ENCODE results near the gene KRTAP1-4. TPM values are rescaled to one million over a fixed set of nuclear protein-coding genes. Genes with fewer than 3 reads are reported as not detected.
"Not testable (repeated sequence)": the region's sequence is repeated elsewhere in the genome, so short reads cannot be mapped to it uniquely, and the experiment has no call there.

The KRTAP1-4 gene
- polyA plus RNA-seq, 1 experiment, result not detected

DNA sequence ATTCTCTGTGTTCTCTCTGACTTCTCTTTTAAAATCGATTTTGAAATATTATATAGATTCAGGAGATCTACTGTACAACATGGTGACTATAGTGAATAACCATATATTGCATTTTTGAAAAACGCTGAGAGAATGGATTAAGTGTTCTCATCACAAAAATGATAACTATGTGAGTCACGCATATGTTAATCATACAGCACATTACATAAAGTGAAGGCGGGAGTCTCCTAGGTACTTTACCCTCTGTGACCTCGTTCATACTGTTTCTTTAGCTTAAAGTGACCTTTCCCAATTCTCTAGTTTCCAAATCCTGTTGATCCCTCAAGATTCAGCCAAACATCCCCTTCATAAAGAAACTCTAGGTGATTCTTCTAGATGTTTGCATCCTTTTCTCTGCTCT lies 27.2 kb downstream of the KRTAP1-4 start:
- H3K27me3 ChIP-seq (ENCODE audit: control insufficient read depth, insufficient read depth, low read length), result no peaks in the 10 kb centered on the region
- ChIA-PET POLR2A (no interaction called here), CTCF (no interaction called here)
- no peaks in the 10 kb centered on the region for H3K36me3 ChIP-seq (ENCODE audit: control insufficient read depth, insufficient read depth, low read length)
- no peak for DNase-seq (ENCODE audit: low read depth)
- TF ChIP-seq, protein P1, sequence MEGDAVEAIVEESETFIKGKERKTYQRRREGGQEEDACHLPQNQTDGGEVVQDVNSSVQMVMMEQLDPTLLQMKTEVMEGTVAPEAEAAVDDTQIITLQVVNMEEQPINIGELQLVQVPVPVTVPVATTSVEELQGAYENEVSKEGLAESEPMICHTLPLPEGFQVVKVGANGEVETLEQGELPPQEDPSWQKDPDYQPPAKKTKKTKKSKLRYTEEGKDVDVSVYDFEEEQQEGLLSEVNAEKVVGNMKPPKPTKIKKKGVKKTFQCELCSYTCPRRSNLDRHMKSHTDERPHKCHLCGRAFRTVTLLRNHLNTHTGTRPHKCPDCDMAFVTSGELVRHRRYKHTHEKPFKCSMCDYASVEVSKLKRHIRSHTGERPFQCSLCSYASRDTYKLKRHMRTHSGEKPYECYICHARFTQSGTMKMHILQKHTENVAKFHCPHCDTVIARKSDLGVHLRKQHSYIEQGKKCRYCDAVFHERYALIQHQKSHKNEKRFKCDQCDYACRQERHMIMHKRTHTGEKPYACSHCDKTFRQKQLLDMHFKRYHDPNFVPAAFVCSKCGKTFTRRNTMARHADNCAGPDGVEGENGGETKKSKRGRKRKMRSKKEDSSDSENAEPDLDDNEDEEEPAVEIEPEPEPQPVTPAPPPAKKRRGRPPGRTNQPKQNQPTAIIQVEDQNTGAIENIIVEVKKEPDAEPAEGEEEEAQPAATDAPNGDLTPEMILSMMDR (IDR thresholded peaks at IDR 0.05; ENCODE audit: insufficient read depth, low read depth, low read length), result no peak
- H3K4me3 ChIP-seq (ENCODE audit: low read depth, low read length), result no peak overlapping the region

DNA sequence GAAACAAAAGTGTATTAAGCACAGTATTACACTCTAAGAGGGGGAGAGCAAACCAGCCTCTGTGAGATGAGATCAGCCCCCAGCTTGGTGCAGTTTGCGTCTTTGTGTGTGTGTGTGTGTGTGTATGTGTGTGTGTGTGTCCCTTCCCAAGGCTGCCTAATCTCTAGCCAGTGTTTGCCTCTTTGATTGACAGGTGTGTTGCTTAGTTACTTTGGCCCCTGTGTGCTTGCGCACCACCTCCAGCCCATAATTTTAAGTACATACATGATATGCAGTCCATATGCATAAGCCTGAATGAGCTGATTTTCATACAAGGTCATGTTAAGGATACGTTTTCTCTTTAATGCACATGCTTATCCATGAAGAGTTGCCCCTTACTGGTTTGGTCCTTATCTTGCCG lies 28.2 kb downstream of the KRTAP1-4 start:
- no peak for DNase-seq (ENCODE audit: low read depth)
- Histone ChIP-seq H3K27me3 (ENCODE audit: control insufficient read depth, insufficient read depth, low read length) (no peaks in the 10 kb centered on the region), H3K36me3 (ENCODE audit: control insufficient read depth, insufficient read depth, low read length) (no peaks in the 10 kb centered on the region), H3K4me3 (ENCODE audit: low read depth, low read length) (no peak overlapping the region)
- ChIA-PET POLR2A (interaction anchor here (0.6 kb wide), 1 partner anchor 183 kb away, joined by 6 read pairs; no protein-coding TSS in a partner anchor), CTCF (no interaction called here)
- TF ChIP-seq, protein P1 (IDR thresholded peaks at IDR 0.05; ENCODE audit: insufficient read depth, low read depth, low read length), result no peak

DNA sequence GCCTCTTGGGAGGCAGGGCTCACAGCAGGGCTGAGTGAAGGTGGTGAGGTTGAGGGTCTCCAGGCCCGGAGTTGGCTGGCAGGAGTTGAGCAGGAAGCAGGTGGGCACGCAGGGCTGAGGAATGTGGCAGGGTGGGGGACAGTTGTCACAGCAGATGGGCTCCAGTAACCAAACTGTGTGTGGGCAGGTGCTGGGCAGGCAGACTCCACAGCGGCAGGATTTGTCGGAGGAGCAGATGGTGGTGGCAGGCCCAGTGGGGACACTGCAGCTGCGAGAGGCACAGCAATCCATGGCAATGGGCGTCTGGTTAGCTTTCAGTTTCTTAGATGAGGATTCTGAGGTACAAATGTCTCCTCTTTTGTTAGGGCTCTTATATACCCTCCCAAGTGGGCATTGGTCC lies 30.4 kb downstream of the KRTAP1-4 start, which contains the start of gene KRTAP3-2:
Gene KRTAP3-2, minus strand, starts transcription at position 344 of the 400 bp plus-strand sequence. Its CDS starts 53 bp downstream, at position 291.
- CTCF ChIA-PET; H3K36me3 ChIP-seq (ENCODE audit: control insufficient read depth, insufficient read depth, low read length); POLR2A ChIA-PET; H3K4me3 ChIP-seq (ENCODE audit: low read depth, low read length); DNase-seq (ENCODE audit: low read depth); H3K27me3 ChIP-seq (ENCODE audit: control insufficient read depth, insufficient read depth, low read length): not testable (repeated sequence)

DNA sequence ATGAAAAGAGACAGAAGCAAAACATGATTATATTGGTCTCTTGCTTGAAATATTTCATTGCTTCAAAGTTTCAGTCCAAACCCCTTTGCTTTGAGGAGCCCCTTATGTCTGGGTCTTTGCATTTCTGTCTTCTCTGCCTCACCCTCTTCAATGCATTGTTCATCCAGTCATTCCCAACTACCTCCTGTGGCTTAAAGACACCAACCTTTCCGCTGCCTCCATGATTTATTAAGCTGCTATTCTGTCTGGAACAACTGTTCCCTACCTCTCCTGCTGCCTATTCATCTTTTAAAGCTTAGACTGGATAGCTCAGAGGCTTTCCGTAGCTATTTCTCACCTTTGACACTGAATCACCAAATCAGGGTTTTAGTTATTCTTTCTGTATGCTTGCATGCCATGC lies 32.6 kb downstream of the KRTAP1-4 start:
- DNase-seq (ENCODE audit: low read depth), result no peak
- TF ChIP-seq, protein P1 (IDR thresholded peaks at IDR 0.05; ENCODE audit: insufficient read depth, low read depth, low read length), result no peak
- Histone ChIP-seq H3K27me3 (ENCODE audit: control insufficient read depth, insufficient read depth, low read length) (no peaks in the 10 kb centered on the region), H3K4me3 (ENCODE audit: low read depth, low read length) (no peak overlapping the region), H3K36me3 (ENCODE audit: control insufficient read depth, insufficient read depth, low read length) (no peaks in the 10 kb centered on the region)
- CTCF ChIA-PET, result no interaction called here
- POLR2A ChIA-PET, result no interaction called here

DNA sequence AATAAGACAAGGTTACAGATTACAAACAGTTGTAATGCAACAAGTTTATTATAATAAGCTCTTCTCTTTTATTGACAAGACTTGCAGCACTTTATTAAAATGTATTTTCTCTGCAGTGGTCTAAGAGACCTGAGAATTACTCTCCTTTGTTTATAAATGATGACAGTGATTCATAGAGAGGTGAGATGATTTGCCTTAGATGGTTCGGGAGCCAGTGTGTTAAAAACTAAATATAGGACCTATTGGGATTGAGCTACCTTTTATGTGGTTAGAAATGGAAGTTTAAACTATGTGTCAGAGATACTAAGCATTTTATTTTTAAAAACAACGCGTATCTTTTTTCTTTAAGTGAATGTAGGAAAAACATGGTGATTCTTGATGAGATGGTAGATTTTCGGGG lies 33.2 kb downstream of the KRTAP1-4 start:
- ChIA-PET POLR2A (no interaction called here), CTCF (no interaction called here)
- no peak for DNase-seq (ENCODE audit: low read depth)

DNA sequence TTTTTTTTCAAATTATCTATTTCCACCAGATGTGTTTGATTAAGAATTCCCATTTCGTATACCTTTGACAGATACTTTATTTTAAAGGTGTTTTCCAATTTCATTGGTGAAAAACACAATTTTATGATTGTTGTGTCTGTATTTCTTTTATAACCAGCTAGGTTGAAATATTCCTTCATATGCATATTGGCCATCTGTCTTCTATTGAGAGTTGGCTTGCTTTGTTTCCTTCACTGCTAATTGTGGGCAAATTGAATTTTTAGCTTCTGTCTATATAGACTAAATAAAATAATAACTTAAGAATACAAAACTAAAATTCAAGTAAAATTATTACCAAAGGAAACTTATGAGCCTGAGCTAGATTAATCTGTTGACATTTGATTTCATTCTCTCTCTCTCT lies 34.9 kb downstream of the KRTAP1-4 start:
- Histone ChIP-seq H3K36me3 (ENCODE audit: control insufficient read depth, insufficient read depth, low read length) (no peaks in the 10 kb centered on the region), H3K4me3 (ENCODE audit: low read depth, low read length) (no peak overlapping the region), H3K27me3 (ENCODE audit: control insufficient read depth, insufficient read depth, low read length) (no peaks in the 10 kb centered on the region)
- no peak for DNase-seq (ENCODE audit: low read depth)
- ChIA-PET POLR2A (no interaction called here), CTCF (no interaction called here)
- TF ChIP-seq, protein P1 (IDR thresholded peaks at IDR 0.05; ENCODE audit: insufficient read depth, low read depth, low read length), result no peak

More for the DNA sequence above, 33.2 kb downstream of the KRTAP1-4 start:
- TF ChIP-seq, protein P1 (IDR thresholded peaks at IDR 0.05; ENCODE audit: insufficient read depth, low read depth, low read length), result no peak
- no peaks in the 10 kb centered on the region for H3K27me3 ChIP-seq (ENCODE audit: control insufficient read depth, insufficient read depth, low read length)
- no peak overlapping the region for H3K4me3 ChIP-seq (ENCODE audit: low read depth, low read length)
- H3K36me3 ChIP-seq (ENCODE audit: control insufficient read depth, insufficient read depth, low read length), result no peaks in the 10 kb centered on the region
